GM23338 (cell line): Measurements from ENCODE around the gene CDCA7. TPM values are rescaled to one million over a fixed set of nuclear protein-coding genes. Genes with fewer than 3 reads are reported as not detected.

Experiments
- ATAC-seq: fragments of 200-7000 bp; cut with Tn5 transposase; 3 replicates; pipeline ENCODE4 v1.9.1; 2020
- DNase-seq: peaks from one replicate; pipeline ENCODE4 v3.0.0-alpha.2; 2015; ENCODE audit warnings: low spot score
- H2AFZ ChIP-seq: fragments of 200-600 bp; sonication (generic); 2 replicates; pipeline ENCODE4 v1.8.0; 2016; ENCODE audit warnings: antibody characterized with exemption, mild to moderate bottlenecking, moderate library complexity
- H3F3A ChIP-seq: fragments of 200-600 bp; sonication (generic); replicated peaks from 2 replicates; pipeline ENCODE4 v1.8.0; 2017; ENCODE audit warnings: antibody characterized with exemption, mixed run types, low read depth
- H3K27ac ChIP-seq: fragments of 200-600 bp; sonication (generic); 2 replicates; pipeline ENCODE4 v1.6.1; 2016; ENCODE audit warnings: low read depth
- H3K27me3 ChIP-seq: fragments of 200-600 bp; sonication (generic); 2 replicates; pipeline ENCODE4 v1.8.0; 2016; ENCODE audit warnings: mild to moderate bottlenecking, mixed run types, moderate library complexity; ENCODE audit not compliant: insufficient read depth
- H3K36me3 ChIP-seq: fragments of 200-600 bp; sonication (generic); 2 replicates; pipeline ENCODE4 v1.8.0; 2016; ENCODE audit warnings: mild to moderate bottlenecking; ENCODE audit not compliant: insufficient read depth
- H3K4me1 ChIP-seq: fragments of 200-600 bp; sonication (generic); 2 replicates; pipeline ENCODE4 v1.8.0; 2016; ENCODE audit warnings: mild to moderate bottlenecking, moderate library complexity; ENCODE audit not compliant: insufficient read depth
- H3K4me2 ChIP-seq: fragments of 200-600 bp; sonication (generic); 2 replicates; pipeline ENCODE4 v1.7.1; 2017; ENCODE audit warnings: mixed run types
- H3K4me3 ChIP-seq: fragments of 200-600 bp; sonication (generic); 2 replicates; pipeline ENCODE4 v1.6.1; 2016; ENCODE audit warnings: mixed run types
- H3K79me2 ChIP-seq: fragments of 200-600 bp; sonication (generic); replicated peaks from 2 replicates; pipeline ENCODE4 v1.8.0; 2017; ENCODE audit warnings: mild to moderate bottlenecking; ENCODE audit not compliant: insufficient read depth
- H3K9me2 ChIP-seq: fragments of 200-600 bp; sonication (generic); 2 replicates; pipeline ENCODE4 v1.8.0; 2017; ENCODE audit not compliant: insufficient read depth
- H4K20me1 ChIP-seq: fragments of 200-600 bp; sonication (generic); replicated peaks from 2 replicates; pipeline ENCODE4 v1.8.0; 2017; ENCODE audit warnings: mild to moderate bottlenecking; ENCODE audit not compliant: insufficient read depth
- H3K27ac Mint-ChIP-seq: 2 replicates; pipeline ENCODE4 v1.8.0; 2020; ENCODE audit warnings: inconsistent platforms, mild to moderate bottlenecking, moderate library complexity, mixed read lengths
- H3K27me3 Mint-ChIP-seq: 3 replicates; pipeline ENCODE4 v1.8.0; 2022; ENCODE audit warnings: low read depth, mild to moderate bottlenecking, moderate library complexity, mixed read lengths, inconsistent platforms; ENCODE audit not compliant: insufficient read depth, poor library complexity
- H3K36me3 Mint-ChIP-seq: 3 replicates; pipeline ENCODE4 v1.8.0; 2021; ENCODE audit warnings: low read depth, mild to moderate bottlenecking, inconsistent platforms, moderate library complexity, mixed read lengths
- H3K4me1 Mint-ChIP-seq: 3 replicates; pipeline ENCODE4 v1.8.0; 2020; ENCODE audit warnings: mild to moderate bottlenecking, inconsistent platforms, mixed read lengths
- H3K4me3 Mint-ChIP-seq: 3 replicates; pipeline ENCODE4 v1.8.0; 2021; ENCODE audit warnings: moderate library complexity, mild to moderate bottlenecking, inconsistent platforms, mixed read lengths
- H3K9me3 Mint-ChIP-seq: 3 replicates; pipeline ENCODE4 v1.8.0; 2020; ENCODE audit warnings: moderate library complexity, mild to moderate bottlenecking, inconsistent platforms, mixed read lengths
- CREB1 ChIP-seq: fragments of 250-450 bp; sonication (Bioruptor Pico); IDR thresholded peaks from 2 replicates; pipeline ENCODE4 v1.5.0; 2020; ENCODE audit warnings: low read depth, mild to moderate bottlenecking, moderate library complexity
- NANOG ChIP-seq: IDR thresholded peaks from 2 replicates; pipeline ENCODE4 v1.6.1; 2016; ENCODE audit warnings: antibody characterized with exemption, borderline replicate concordance
- POLR2AphosphoS5 ChIP-seq: IDR thresholded peaks from 2 replicates; pipeline ENCODE4 v1.6.1; 2016; ENCODE audit warnings: antibody characterized with exemption, low read depth
- REST ChIP-seq: IDR thresholded peaks from one replicate; pipeline ENCODE4 v1.6.1; 2018; ENCODE audit warnings: antibody characterized with exemption; ENCODE audit not compliant: unreplicated experiment
- STAT1 ChIP-seq: IDR thresholded peaks from one replicate; pipeline ENCODE4 v1.6.1; 2016; ENCODE audit warnings: antibody characterized with exemption; ENCODE audit not compliant: unreplicated experiment
- polyA plus RNA-seq: library from polyadenylated mRNA; unstranded; fragments of >200 nt; fragmentation: Nextera tagmentation; extraction: Ambion mirVana; gene quantifications from 2 replicates; pipeline ENCODE4 v1.2.1, GENCODE V29; 2016
- total RNA-seq: library from RNA; depleted of rRNA; stranded (reverse); fragments of >200 nt; shearing (Covaris generic); gene quantifications from 2 replicates; pipeline ENCODE4 v1.2.3, GENCODE V29; 2014
- TF ChIP-seq, protein P1 (sequence below): fragments of 250-450 bp; sonication (Bioruptor Pico); IDR thresholded peaks from 2 replicates; pipeline ENCODE4 v1.5.0; 2020; ENCODE audit warnings: mild to moderate bottlenecking, moderate library complexity

The CDCA7 gene
- total and polyA plus RNA-seq, 2 experiments from 2014 or later: 63.7 to 95.5 TPM

GRCh38 chr2:173371023-173371422 lies 16.4 kb downstream of the CDCA7 start (continued):
- TF ChIP-seq, protein P1, sequence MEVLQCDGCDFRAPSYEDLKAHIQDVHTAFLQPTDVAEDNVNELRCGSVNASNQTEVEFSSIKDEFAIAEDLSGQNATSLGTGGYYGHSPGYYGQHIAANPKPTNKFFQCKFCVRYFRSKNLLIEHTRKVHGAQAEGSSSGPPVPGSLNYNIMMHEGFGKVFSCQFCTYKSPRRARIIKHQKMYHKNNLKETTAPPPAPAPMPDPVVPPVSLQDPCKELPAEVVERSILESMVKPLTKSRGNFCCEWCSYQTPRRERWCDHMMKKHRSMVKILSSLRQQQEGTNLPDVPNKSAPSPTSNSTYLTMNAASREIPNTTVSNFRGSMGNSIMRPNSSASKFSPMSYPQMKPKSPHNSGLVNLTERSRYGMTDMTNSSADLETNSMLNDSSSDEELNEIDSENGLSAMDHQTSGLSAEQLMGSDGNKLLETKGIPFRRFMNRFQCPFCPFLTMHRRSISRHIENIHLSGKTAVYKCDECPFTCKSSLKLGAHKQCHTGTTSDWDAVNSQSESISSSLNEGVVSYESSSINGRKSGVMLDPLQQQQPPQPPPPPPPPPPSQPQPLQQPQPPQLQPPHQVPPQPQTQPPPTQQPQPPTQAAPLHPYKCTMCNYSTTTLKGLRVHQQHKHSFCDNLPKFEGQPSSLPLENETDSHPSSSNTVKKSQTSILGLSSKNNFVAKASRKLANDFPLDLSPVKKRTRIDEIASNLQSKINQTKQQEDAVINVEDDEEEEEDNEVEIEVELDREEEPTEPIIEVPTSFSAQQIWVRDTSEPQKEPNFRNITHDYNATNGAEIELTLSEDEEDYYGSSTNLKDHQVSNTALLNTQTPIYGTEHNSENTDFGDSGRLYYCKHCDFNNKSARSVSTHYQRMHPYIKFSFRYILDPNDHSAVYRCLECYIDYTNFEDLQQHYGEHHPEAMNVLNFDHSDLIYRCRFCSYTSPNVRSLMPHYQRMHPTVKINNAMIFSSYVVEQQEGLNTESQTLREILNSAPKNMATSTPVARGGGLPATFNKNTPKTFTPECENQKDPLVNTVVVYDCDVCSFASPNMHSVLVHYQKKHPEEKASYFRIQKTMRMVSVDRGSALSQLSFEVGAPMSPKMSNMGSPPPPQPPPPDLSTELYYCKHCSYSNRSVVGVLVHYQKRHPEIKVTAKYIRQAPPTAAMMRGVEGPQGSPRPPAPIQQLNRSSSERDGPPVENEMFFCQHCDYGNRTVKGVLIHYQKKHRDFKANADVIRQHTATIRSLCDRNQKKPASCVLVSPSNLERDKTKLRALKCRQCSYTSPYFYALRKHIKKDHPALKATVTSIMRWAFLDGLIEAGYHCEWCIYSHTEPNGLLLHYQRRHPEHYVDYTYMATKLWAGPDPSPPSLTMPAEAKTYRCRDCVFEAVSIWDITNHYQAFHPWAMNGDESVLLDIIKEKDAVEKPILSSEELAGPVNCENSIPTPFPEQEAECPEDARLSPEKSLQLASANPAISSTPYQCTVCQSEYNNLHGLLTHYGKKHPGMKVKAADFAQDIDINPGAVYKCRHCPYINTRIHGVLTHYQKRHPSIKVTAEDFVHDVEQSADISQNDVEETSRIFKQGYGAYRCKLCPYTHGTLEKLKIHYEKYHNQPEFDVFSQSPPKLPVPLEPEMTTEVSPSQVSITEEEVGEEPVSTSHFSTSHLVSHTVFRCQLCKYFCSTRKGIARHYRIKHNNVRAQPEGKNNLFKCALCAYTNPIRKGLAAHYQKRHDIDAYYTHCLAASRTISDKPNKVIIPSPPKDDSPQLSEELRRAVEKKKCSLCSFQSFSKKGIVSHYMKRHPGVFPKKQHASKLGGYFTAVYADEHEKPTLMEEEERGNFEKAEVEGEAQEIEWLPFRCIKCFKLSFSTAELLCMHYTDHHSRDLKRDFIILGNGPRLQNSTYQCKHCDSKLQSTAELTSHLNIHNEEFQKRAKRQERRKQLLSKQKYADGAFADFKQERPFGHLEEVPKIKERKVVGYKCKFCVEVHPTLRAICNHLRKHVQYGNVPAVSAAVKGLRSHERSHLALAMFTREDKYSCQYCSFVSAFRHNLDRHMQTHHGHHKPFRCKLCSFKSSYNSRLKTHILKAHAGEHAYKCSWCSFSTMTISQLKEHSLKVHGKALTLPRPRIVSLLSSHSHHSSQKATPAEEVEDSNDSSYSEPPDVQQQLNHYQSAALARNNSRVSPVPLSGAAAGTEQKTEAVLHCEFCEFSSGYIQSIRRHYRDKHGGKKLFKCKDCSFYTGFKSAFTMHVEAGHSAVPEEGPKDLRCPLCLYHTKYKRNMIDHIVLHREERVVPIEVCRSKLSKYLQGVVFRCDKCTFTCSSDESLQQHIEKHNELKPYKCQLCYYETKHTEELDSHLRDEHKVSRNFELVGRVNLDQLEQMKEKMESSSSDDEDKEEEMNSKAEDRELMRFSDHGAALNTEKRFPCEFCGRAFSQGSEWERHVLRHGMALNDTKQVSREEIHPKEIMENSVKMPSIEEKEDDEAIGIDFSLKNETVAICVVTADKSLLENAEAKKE (CRISPR knock-in tag): no peak

DNA sequence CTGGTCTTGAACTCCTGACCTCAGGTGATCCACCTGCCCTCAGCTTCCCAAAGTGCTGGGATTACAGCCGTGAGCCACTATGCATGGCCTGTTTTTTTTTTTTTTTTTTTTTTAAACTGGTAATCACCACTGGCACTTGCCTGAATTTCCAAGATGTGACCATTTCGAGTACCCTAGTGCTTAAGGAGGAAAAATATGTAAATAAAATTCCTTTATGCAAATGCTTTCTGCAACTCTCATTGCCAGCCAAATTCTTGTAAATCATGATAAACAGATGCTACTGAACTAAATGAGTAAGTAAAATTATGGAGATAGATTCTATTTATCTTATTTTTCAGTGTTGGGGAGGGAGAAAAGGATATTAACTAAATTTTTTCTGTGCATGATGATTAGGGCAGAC lies 18.6 kb downstream of the CDCA7 start:
- H3K9me2 ChIP-seq: no peaks in the 10 kb centered on the region
- peaks cover 8% of the 10 kb centered on the region; the same call in 1 of the 2 replicates for H3K4me1 ChIP-seq
- peaks cover 32% of the 10 kb centered on the region for H3K36me3 Mint-ChIP-seq
- no peaks in the 10 kb centered on the region for H3K27me3 ChIP-seq
- H3K4me3 Mint-ChIP-seq: no peak overlapping the region
- peaks cover 7% of the 10 kb centered on the region; the same call in 1 of the 2 replicates for H4K20me1 ChIP-seq
- H3K4me2 ChIP-seq: no peak overlapping the region
- no peak overlapping the region for H2AFZ ChIP-seq
- H3K36me3 ChIP-seq: peaks cover 9% of the 10 kb centered on the region; the same call in 1 of the 2 replicates
- no peaks in the 10 kb centered on the region for H3K27me3 Mint-ChIP-seq
- H3K79me2 ChIP-seq: no peaks in the 10 kb centered on the region
- H3K27ac Mint-ChIP-seq: no peak overlapping the region
- no peaks in the 10 kb centered on the region for H3F3A ChIP-seq
- no peak for DNase-seq
- H3K4me1 Mint-ChIP-seq: peaks cover 11% of the 10 kb centered on the region
- peak overlapping the region; percentile 2; the same call in 1 of the 2 replicates for H3K27ac ChIP-seq
- no peak for ATAC-seq
- no peaks in the 10 kb centered on the region for H3K9me3 Mint-ChIP-seq
- no peak overlapping the region for H3K4me3 ChIP-seq
- TF ChIP-seq CREB1 (CRISPR knock-in tag) (no peak), POLR2AphosphoS5 (no peak), NANOG (no peak), STAT1 (no peak), REST (no peak)
- TF ChIP-seq, protein P1 (CRISPR knock-in tag): no peak
